T-helper 2 cell treated with Interferon-gamma antibody and Interleukin-4, amounts not matched to agents 5 μg/mL and 100 μg/mL, for 36 hours (primary cell): Measurements from ENCODE around the gene ENGASE.

Experiments
- DNase-seq: peaks from one replicate; pipeline ENCODE4 v3.0.0; 2021; ENCODE audit warnings: low spot score
- H3K27ac Mint-ChIP-seq: one replicate; pipeline ENCODE4 v1.8.0; 2021; ENCODE audit warnings: mild to moderate bottlenecking, mixed read lengths
- H3K27me3 Mint-ChIP-seq: one replicate; pipeline ENCODE4 v1.8.0; 2021; ENCODE audit warnings: low read depth, mixed read lengths
- H3K36me3 Mint-ChIP-seq: one replicate; pipeline ENCODE4 v1.8.0; 2021; ENCODE audit warnings: low read depth, mixed read lengths
- H3K4me1 Mint-ChIP-seq: one replicate; pipeline ENCODE4 v1.8.0; 2021; ENCODE audit warnings: low read depth, mixed read lengths
- H3K4me3 Mint-ChIP-seq: one replicate; pipeline ENCODE4 v1.8.0; 2022; ENCODE audit warnings: mild to moderate bottlenecking, moderate library complexity, mixed read lengths
- H3K9me3 Mint-ChIP-seq: one replicate; pipeline ENCODE4 v1.8.0; 2021; ENCODE audit warnings: mixed read lengths

Gene ENGASE

GRCh38 chr17:79126139-79126538 lies 51.5 kb downstream of the ENGASE start:
- no peak overlapping the region for H3K4me3 Mint-ChIP-seq
- H3K27me3 Mint-ChIP-seq: no peaks in the 10 kb centered on the region
- H3K4me1 Mint-ChIP-seq: no peaks in the 10 kb centered on the region
- H3K36me3 Mint-ChIP-seq: no peaks in the 10 kb centered on the region
- no peaks in the 10 kb centered on the region for H3K9me3 Mint-ChIP-seq
- no peak overlapping the region for H3K27ac Mint-ChIP-seq
- no peak for DNase-seq

GRCh38 chr17:79127534-79128135 lies 53.0 kb downstream of the ENGASE start:
- Mint-ChIP-seq H3K9me3 (no peaks in the 10 kb centered on the region), H3K27me3 (no peaks in the 10 kb centered on the region), H3K27ac (no peak overlapping the region), H3K4me3 (no peak overlapping the region), H3K4me1 (no peaks in the 10 kb centered on the region), H3K36me3 (no peaks in the 10 kb centered on the region)
- no peak for DNase-seq

- no peaks in the 10 kb centered on the region for H3K36me3 Mint-ChIP-seq
- H3K9me3 Mint-ChIP-seq: no peaks in the 10 kb centered on the region
- H3K27ac Mint-ChIP-seq: no peak overlapping the region
- H3K27me3 Mint-ChIP-seq: no peaks in the 10 kb centered on the region
- no peaks in the 10 kb centered on the region for H3K4me1 Mint-ChIP-seq
- DNase-seq: no peak
- no peak overlapping the region for H3K4me3 Mint-ChIP-seq
These were observed 54.9 kb downstream of the ENGASE start for GRCh38 chr17:79129523-79129922.

- Mint-ChIP-seq H3K4me3 (no peak overlapping the region), H3K27ac (no peak overlapping the region)
These were observed 56.1 kb downstream of the ENGASE start for GRCh38 chr17:79130536-79131273.

GRCh38 chr17:79131274-79131635 lies 56.6 kb downstream of the ENGASE start:
- H3K4me3 Mint-ChIP-seq: no peak overlapping the region
- no peak overlapping the region for H3K27ac Mint-ChIP-seq
- DNase-seq: no peak
- H3K36me3 Mint-ChIP-seq: no peaks in the 10 kb centered on the region
- no peaks in the 10 kb centered on the region for H3K27me3 Mint-ChIP-seq
- no peaks in the 10 kb centered on the region for H3K9me3 Mint-ChIP-seq
- no peaks in the 10 kb centered on the region for H3K4me1 Mint-ChIP-seq

More at GRCh38 chr17:79130536-79131273, 56.1 kb downstream of the ENGASE start:
- Mint-ChIP-seq H3K27me3 (no peaks in the 10 kb centered on the region), H3K36me3 (no peaks in the 10 kb centered on the region), H3K9me3 (no peaks in the 10 kb centered on the region), H3K4me1 (no peaks in the 10 kb centered on the region)
- no peak for DNase-seq

GRCh38 chr17:79131701-79132100 lies 57.1 kb downstream of the ENGASE start:
- H3K9me3 Mint-ChIP-seq: no peaks in the 10 kb centered on the region
- H3K36me3 Mint-ChIP-seq: no peaks in the 10 kb centered on the region
- no peak for DNase-seq
- H3K27ac Mint-ChIP-seq: no peak overlapping the region
- no peaks in the 10 kb centered on the region for H3K27me3 Mint-ChIP-seq
- no peak overlapping the region for H3K4me3 Mint-ChIP-seq
- no peaks in the 10 kb centered on the region for H3K4me1 Mint-ChIP-seq

GRCh38 chr17:79132271-79133064 lies 57.8 kb downstream of the ENGASE start:
- Mint-ChIP-seq H3K36me3 (no peaks in the 10 kb centered on the region), H3K9me3 (no peaks in the 10 kb centered on the region), H3K4me1 (no peaks in the 10 kb centered on the region), H3K27me3 (no peaks in the 10 kb centered on the region), H3K4me3 (no peak overlapping the region), H3K27ac (no peak overlapping the region)
- DNase-seq: no peak

- H3K27ac Mint-ChIP-seq: no peak overlapping the region
- no peaks in the 10 kb centered on the region for H3K36me3 Mint-ChIP-seq
- H3K27me3 Mint-ChIP-seq: no peaks in the 10 kb centered on the region
- DNase-seq: no peak
- H3K4me1 Mint-ChIP-seq: no peaks in the 10 kb centered on the region
- H3K4me3 Mint-ChIP-seq: no peak overlapping the region
- H3K9me3 Mint-ChIP-seq: no peaks in the 10 kb centered on the region
These were observed 58.6 kb downstream of the ENGASE start for GRCh38 chr17:79133214-79133613.

- Mint-ChIP-seq H3K36me3 (no peaks in the 10 kb centered on the region), H3K4me3 (no peak overlapping the region), H3K27me3 (no peaks in the 10 kb centered on the region), H3K27ac (no peak overlapping the region), H3K4me1 (no peaks in the 10 kb centered on the region), H3K9me3 (no peaks in the 10 kb centered on the region)
- DNase-seq: no peak
These were observed 59.4 kb downstream of the ENGASE start for GRCh38 chr17:79133985-79134384.

GRCh38 chr17:79135011-79135410 lies 60.4 kb downstream of the ENGASE start:
- no peak overlapping the region for H3K27ac Mint-ChIP-seq
- H3K9me3 Mint-ChIP-seq: no peaks in the 10 kb centered on the region
- DNase-seq: no peak
- H3K4me3 Mint-ChIP-seq: no peak overlapping the region
- no peaks in the 10 kb centered on the region for H3K4me1 Mint-ChIP-seq
- H3K27me3 Mint-ChIP-seq: no peaks in the 10 kb centered on the region
- no peaks in the 10 kb centered on the region for H3K36me3 Mint-ChIP-seq

- H3K4me3 Mint-ChIP-seq: no peak overlapping the region
- no peak overlapping the region for H3K27ac Mint-ChIP-seq
- H3K27me3 Mint-ChIP-seq: no peaks in the 10 kb centered on the region
- no peaks in the 10 kb centered on the region for H3K9me3 Mint-ChIP-seq
- H3K36me3 Mint-ChIP-seq: no peaks in the 10 kb centered on the region
- no peak for DNase-seq
- no peaks in the 10 kb centered on the region for H3K4me1 Mint-ChIP-seq
These were observed 61.2 kb downstream of the ENGASE start for GRCh38 chr17:79135628-79136405.
